PC-9 (cell line): ENCODE measurements around the gene ZNF268. TPM values are rescaled to one million over a fixed set of nuclear protein-coding genes. Genes with fewer than 3 reads are reported as not detected.

Experiments used
- total RNA-seq: library from RNA; stranded (reverse); gene quantifications from 2 replicates; pipeline ENCODE4 v1.2.3, GENCODE V29; 2021

Gene ZNF268
- total RNA-seq, 1 experiment from 2014 or later = 14.0 TPM

Other genes with a start within 250 kb of the ZNF268 start
- gene ZNF605, start 225.2 kb upstream of the ZNF268 start, total RNA-seq = 10.9 and 13.5 TPM in 2 replicates
- gene ZNF26, start 195.1 kb upstream of the ZNF268 start, total RNA-seq = 13.2 and 20.6 TPM in 2 replicates
- 16.2 and 18.0 TPM in 2 replicates for gene ZNF84, start 144.0 kb upstream of the ZNF268 start, total RNA-seq
- 10.2 and 11.1 TPM in 2 replicates for gene ZNF140, start 100.6 kb upstream of the ZNF268 start, total RNA-seq
- gene ZNF891, start 51.2 kb upstream of the ZNF268 start, total RNA-seq = 2.4 and 3.2 TPM in 2 replicates
- 7.3 and 9.5 TPM in 2 replicates for gene ZNF10, start 50.9 kb upstream of the ZNF268 start, total RNA-seq
- not detected in 2 replicates for gene ANHX, start 54.4 kb downstream of the ZNF268 start, total RNA-seq